ACHN (cell line): Measurements from ENCODE around the gene HMSD.

Source experiments
- DNase-seq: peaks from one replicate; pipeline ENCODE4 v3.0.0-alpha.2; 2015
- in situ Hi-C: cut with HindIII; loops from 2 replicates; pipeline ENCODE4 v1.10.0; 2017; ENCODE audit warnings: low sequenced_read_pairs, low pct_ligation_motif_present, low pct_unique_long_range_greater_than_20kb

The HMSD gene

DNA sequence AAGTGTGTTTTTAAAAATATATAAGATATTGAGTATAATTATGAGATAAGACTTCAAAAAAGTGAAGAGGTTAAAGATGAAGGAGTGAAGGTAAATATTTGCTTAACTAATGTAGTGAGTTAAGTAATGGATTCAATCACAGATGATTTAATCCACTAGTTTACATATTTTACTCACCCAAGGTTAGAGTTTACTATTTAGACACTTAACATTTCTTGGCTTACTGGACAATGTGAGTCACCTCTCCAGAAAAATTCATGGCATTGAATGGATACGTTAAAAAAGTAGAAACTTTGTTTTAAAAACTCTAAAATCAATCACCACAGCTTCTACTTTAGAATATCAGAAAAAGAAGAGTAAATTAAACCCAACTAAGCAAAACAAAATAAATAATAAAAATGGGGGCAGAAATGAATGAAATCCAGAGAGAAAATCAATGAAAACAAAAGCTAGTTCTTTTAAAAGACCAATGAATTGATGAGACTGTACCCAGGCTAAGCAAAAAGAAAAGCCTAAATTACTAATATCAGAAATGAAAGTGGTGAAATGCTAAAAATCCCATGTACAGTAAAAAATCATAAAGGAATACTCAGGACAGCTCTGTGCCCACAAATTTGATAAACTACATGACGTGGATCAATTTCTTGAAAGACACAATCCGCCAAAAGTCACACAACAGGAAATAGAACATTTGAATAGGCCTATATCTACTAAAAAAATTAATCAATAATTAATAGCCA is 1.9 kb upstream of the HMSD start:
- no peak for DNase-seq
- in situ Hi-C loops = no loop called here

DNA sequence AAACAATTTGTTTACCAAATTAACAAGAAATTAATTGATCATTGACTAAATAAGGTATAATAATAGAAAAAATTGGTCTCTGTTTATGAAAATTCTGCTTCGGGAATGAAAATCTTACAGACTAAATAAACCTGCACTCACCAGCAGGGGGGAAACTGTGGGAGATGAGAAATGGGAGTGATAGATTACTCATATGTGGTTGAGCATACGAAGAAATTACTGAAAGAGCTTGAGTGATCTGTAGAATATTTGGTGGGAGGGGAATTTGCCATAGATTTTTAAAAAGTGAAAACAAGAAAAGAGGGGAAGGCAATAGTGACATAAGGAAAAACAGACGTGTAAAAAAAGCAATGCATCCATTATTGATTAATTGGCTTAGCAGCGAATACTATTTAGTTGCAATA is 2.2 kb downstream of the HMSD start:
- in situ Hi-C loops = no loop called here
- peak; percentile 14 for DNase-seq

DNA sequence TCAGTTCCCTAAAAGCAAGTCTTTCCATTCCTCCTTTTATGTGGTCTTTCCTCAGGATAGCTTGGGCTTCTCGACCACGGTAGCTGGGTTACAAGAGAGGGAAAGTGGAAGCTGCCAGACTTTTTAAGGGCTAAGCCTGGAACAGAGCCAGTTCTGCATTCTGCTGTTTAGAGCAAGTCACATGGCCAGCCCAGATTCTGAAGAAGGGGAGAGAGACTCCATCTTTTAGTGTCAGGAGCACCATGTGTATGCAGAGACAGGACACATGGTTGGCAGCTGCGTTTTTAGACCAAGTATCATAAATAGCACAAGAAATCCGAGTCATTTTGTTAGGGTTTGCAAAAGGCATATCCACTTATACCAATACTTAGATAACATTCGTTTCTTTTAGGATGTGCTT is 4.7 kb downstream of the HMSD start:
- no peak for DNase-seq
- in situ Hi-C loops = no loop called here

DNA sequence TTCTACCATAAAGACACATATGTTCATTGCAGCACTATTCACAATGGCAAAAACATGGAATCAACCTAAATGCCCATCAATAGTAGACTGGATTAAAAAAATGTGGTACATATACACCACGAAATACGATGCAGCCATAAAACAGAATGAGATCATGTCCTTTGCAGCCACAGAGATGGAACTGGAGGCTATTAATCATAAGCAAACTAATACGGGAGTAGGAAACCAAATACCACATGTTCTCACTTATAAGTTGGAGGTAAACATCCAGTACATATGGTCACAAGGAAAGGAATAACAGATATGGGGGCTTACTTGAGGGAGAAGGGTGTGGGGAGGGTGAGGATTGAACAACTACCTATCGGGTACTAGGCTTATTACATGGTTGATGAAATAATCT is 7.7 kb downstream of the HMSD start:
- in situ Hi-C loops = no loop called here
- DNase-seq = no peak

DNA sequence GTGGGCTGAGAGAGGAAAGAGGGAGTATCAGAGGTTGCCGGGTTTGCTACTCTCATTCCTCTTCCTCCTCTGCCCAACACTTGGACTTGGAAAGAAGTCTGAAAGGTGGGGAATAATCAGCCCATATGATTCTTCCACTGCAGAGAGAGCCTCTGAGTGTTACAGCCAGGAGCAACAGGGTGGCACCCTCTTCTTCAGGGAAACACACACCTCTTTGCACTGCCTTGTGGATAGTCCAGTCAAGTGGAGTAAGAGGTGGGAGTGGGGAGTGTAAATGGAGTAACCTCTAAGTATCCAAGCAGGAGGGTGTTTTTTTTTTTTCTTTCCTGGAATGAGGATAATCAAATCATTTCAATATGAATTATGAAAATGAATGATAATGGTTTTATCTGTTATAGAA is 11.8 kb downstream of the HMSD start:
- DNase-seq = no peak
- in situ Hi-C loops = no loop called here

DNA sequence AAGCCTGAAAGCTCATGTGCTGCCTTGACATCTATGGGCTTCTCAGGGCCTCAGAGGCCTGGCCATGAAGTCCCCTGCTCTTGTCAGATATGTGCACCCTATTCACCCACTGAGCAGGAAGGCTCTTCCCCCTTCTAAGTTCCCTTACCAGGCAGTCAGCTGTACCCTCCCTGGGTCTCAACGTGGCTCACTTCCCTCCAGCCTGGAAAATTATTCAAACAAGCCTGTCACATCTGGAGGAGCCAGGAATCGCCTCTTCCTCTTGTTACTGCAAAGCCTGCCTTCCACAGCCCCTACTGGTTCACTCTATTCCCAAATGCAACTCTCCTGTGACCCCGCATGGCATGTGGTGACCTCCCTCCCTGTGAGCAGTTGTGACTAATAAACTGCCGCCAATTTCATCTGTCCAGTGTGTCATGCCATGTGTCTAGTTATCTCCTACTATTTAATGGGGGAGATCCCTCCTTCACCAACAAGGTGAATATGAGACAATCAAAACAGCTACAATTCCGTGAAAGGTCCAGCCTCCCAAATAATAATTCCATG is 12.4 kb downstream of the HMSD start:
- no peak for DNase-seq
- in situ Hi-C loops = no loop called here

DNA sequence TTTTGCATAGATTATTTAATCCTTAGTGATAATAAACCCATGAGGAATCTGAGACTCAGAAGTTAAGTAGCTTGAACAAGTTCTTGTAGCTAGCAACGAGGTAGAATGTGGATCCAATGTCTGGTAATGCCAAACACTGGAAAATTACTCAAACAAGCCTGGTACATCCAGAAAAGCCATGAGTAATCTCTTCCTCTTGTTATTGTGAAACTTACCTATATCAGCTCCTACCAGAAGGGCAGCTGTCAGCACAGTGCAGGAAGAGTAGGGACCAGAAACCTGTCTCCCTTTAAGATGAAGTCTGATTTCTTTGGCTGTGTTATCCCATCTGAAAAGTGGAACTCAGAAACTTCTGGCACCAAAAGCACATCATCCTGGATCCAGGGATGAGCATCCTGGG is 13.0 kb downstream of the HMSD start:
- in situ Hi-C loops = no loop called here

DNA sequence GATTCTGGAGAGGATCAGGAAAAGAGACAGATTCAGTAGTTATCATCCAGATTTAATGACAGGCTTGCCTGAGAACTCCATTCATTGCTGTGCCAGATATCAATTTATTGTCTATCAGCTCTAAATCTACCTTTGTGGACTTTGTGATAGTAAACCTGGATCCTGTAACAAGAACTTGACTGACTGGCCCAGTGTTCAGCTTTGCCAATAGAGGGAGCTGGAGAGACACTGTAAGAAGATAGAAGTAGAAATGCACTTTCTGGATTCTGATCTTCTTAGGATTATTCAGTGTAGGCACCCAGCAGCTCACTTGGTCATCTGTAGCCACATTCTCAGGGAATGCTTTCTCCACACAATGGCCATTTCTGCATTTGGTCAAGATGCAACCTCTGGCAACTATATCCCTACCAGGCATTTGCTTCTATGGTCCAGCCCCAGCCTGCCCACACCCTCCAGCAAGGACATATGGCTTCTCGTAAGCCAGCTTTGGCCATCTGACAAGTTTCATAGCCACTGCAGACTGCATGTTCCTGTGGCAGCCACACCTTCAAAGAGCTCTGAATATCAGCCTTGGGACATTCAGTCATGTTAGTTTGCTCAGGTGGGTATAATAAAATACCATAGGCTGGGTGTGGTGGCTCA is 14.6 kb downstream of the HMSD start:
- in situ Hi-C loops = no loop called here
- peak; percentile 68 for DNase-seq

More for the DNA sequence above, 13.0 kb downstream of the HMSD start:
- no peak for DNase-seq

DNA sequence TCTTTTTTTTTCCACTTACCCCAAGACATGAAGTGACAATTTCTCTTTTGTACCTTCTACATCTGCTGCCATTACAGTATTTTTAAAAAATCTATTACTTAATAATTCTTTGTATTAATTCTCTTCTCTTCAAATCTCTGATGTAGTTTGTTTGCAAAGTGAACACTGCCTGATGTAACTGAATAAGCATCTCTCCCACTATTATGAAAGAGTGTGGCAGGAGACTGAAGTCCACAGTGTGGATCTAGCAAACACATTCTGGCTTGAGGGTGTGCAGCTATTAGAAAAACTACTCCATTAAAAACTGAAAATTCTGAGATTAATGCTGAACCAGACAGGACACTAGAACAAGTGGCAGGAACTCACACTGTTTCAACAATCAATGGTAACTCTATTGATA is 15.8 kb downstream of the HMSD start:
- in situ Hi-C loops = no loop called here
- no peak for DNase-seq

DNA sequence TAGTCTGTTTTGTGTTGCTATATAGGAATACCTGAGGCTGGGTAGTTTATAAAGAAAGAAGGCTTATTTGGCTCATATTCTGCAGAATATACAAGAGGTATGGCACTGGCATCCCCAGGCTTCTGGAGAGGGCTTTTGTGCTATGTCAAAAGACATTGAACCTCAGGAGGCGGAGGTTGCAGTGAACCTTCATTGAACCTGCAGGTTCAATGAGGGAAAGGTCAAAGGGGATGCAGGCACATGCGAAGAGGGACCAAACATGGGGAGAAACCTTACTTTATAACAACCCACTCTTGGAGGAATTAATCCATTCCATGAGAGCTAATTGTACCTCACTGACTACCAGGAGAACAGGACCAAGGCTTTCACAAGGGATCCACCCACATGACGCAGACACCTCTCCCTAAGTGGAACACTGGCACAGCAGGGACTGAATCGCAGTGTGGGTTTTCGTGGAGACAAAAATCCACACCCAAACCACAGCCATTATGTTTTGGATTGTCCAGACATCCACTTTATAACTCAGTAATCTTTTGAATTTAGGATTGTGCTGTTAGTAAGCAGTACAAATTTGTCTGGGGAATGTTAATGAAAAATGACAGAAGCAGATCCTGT is 16.7 kb downstream of the HMSD start:
- in situ Hi-C loops = no loop called here
- DNase-seq = no peak

DNA sequence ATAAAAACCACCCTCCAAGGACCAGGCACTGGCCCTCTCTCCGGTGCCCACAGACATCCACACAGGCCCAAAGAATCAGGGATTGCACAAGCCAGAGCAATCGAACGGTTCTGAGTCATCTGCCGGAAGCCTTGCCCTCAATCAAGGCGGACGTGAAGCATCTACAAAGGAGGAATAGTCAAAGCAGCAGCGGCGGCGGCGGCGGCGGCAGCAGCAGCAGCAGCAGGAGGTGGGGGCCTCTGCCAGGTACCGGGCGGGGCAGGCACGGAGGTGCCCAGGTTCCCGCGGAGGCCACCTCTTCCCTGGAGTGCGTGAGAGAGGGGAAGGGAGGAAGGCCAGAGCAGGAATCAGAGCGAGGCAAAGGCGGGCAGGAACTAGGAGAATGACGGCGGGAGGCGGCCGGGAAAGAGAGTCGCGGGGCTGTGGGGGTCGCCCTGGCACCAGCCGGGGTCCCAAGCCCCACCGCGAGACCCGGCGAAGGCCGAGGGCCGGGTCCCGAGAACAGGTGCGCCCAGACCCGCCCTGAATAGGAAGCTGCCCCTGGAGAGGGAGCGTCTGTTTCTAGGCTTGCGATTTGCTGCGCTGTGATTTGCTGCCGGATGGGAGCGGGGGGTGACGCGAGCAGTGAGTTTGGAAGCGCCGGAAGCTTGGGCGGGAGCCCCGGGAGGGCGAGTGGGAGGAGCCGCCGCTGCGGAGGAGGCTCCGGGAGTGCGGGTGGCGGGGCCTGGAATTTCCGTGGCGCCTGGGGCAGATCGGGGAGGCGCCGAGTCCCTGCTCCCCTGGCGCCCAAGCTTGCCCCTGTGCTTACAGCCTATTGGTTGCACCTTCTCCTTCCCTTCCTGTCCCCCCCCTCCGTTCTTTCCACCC is 21.1 kb downstream of the HMSD start, which contains the start of gene SERPINB8:
Gene SERPINB8 (plus strand): TSS at position 140 of the 867 bp plus-strand sequence. CDS start 8,228 bp downstream, outside the sequence.
- in situ Hi-C loops = no loop called here

DNA sequence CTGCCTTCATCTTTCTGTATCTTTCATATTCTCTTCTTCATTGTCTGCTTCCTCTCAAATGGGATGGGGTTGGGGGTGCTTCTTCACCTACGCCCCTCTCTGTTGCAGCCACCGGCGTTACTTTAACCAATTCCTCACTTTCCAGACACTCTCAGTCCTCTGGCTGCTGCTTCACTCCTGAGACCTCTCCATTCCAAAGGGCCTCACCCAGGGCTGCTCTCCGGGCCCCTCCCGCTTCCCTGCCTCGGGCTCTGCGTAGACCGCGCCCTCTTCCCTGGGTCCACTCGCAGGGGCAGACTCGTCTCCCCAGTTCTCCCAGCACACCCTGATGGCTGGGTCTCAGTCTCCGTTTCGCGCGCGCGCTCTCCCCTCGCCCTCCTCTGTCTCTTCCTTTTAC is 21.7 kb downstream of the HMSD start:
- in situ Hi-C loops = no loop called here
- peak; percentile 56 for DNase-seq

More for the DNA sequence above, 21.1 kb downstream of the HMSD start, which contains the start of gene SERPINB8:
- DNase-seq = peak; percentile 93

DNA sequence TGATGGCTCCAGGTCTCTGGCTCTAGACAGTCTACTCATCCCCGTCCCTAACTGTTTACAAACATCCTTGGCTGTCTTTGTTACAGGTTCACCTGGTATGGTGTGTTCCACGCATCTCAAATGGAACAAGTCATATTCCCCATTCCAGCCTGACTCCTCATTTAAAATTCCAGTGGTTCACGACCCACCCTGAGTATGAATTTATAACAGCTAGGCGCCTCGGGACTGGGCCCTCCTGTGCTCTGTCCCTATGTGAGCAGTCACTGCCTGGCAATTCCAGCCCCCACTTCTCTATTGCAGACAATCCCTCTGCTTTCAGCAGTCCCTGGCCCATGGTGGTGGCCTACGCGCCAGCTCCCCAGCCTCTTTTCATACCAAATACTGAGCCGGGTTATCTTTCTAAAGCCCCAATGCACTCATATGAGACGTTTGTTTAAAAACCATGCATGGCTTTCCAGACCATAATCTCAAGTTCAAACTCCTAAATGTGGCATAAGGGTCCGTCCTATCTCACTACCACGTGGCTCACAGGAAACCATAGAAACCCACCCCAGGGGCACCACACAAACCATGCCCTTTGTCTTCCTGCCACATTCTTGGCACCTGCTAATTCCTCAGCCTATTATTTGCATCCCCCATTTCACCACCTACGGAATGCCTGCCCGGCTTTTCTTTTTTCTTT is 22.4 kb downstream of the HMSD start:
- in situ Hi-C loops = no loop called here
- no peak for DNase-seq

DNA sequence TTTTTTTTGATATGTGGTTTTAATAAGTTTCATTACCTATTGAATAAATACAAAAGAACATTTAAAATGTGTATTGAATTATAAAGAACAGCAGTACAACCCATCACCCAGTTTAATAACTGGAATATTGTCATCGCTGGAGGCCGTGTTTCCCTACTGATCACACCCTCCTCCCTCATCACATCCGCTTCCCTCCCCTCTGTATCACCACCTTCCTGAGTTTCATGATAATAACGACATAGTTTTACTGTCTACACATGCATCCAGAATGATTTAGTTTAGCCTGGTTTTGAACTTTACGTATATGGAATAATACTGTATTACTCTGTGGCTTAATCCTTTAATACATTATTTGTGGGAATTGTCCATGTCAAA is 22.9 kb downstream of the HMSD start:
- in situ Hi-C loops = no loop called here
- DNase-seq = no peak

DNA sequence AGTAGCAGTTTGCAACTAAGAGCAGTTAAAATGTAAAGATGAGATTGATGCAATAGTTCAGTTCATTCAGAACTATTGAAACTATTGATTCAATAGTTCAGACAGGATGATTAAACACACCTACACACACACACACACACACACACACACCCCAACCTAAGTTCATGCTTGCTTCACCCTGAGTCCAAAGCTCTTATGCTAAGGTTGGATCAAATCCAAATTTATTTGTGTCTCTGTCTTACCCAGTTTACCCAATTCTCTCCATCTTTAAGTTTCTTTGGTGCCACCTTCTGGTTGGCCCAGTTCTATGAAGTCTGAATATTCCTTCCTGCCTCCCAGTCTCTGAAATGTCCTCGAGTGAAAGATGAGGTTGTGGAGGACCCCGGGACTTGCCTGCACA is 25.9 kb downstream of the HMSD start:
- in situ Hi-C loops = no loop called here
- peak; percentile 51 for DNase-seq

DNA sequence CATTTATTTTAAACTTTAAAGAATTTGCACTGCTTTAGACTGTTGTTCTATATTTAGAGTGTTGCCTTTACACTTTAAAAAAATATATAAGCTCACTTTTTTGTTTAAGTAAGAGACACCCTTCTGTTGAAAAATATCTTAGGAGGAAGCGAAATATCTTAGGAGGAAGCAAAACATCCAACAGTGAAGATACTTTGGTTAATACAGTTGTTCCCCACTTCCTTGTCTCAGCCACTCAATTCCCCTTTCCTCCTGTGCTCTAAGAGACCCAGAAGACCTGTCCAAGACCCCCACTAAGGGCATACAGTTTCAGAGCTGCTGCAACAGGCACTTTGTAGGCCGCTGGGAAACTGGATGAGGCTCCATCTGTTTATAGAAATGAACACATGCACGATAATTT is 26.5 kb downstream of the HMSD start:
- in situ Hi-C loops = no loop called here
- DNase-seq = no peak

DNA sequence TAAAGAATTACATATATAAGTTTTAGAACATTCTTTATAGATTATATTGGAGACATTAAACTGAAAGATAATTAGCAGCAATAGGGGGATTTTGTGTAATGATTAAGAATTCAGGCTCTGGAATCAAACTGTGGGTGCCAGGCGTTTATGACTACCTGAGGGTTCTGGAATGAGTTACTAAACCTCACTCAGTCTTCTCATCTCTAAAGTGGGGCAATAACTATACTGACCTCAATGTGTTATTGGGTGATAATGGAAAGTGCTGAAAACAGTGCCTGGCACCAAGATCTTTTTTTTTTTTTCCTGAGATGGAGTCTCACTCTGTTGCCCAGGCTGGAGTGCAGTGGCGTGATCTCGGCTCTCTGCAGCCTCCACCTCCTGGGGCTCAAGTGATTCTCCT is 27.9 kb downstream of the HMSD start:
- no peak for DNase-seq
- in situ Hi-C loops = no loop called here

DNA sequence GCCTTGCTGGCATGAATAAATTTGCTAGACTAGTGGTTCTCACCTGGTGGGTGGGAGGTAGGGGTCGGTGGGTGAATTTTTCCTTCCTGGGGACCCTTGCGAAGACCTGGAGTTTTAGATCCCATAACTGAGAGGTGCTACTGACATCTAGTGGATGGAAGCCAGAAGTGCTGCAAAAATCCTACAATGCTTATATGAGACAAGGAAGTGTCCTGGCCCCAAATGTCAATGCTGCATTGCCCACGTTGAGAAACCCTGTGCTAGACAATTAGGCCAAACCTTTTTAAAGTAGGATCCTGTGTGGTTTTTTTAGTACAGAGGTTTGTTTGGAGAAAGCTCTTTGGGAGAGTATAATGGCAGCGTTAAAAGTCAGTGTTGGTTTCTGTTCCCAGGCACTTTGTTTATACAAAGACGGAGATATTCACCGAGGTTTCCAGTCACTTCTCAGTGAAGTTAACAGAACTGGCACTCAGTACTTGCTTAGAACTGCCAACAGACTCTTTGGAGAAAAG is 30.4 kb downstream of the HMSD start:
- in situ Hi-C loops = no loop called here
- peak; percentile 74 for DNase-seq
